ENCODE measurements around the gene GKN1.

GRCh38 chr2:68995916-68996315 lies 21.5 kb downstream of the GKN1 start:
- TF ChIP-seq CTCF (conservative IDR thresholded peaks at IDR 0.05 in 1 of 2, IDR thresholded peaks at IDR 0.05 in 1 of 2; ENCODE audit: low read depth in 1 of 2, low read length in 2 of 2) (no peak), EZH2 (IDR thresholded peaks at IDR 0.05; ENCODE audit: low read length, missing control alignments) (no peak)

All from fibroblast of lung (primary cell).